GM12891 (cell line): ENCODE measurements around the gene ZNF330.

Source experiments
- POLR2AphosphoS5 ChIP-seq: IDR thresholded peaks from 2 replicates; pipeline ENCODE4 v1.6.1; 2011; ENCODE audit warnings: low read depth, low read length, control low read depth
- TAF1 ChIP-seq: IDR thresholded peaks from 2 replicates; pipeline ENCODE4 v1.6.1; 2011; ENCODE audit warnings: low read depth, low read length, control low read depth

- no peak for TF ChIP-seq POLR2AphosphoS5
- TF ChIP-seq TAF1 = no peak
Measured at GRCh38 chr4:141179474-141180373, 41.0 kb upstream of the ZNF330 start.
